HL-60 (cell line): ENCODE data around the gene SSRP1.

ENCODE experiments used
- CTCF ChIP-seq: IDR thresholded peaks from one replicate; pipeline ENCODE4 v1.5.1; 2011; ENCODE audit warnings: low read length, control low read depth, inconsistent platforms; ENCODE audit not compliant: insufficient read depth
- POLR2AphosphoS5 ChIP-seq: IDR thresholded peaks from 2 replicates; pipeline ENCODE4 v1.6.1; 2012; ENCODE audit warnings: low read depth

- TF ChIP-seq CTCF (no peak), POLR2AphosphoS5 (no peak)
Observed at GRCh38 chr11:57290288-57290687, 45.4 kb downstream of the SSRP1 start.
